Panc1 (cell line): ENCODE results near the gene TMEM92.

ENCODE experiments used
- POLR2AphosphoS5 ChIP-seq: IDR thresholded peaks from 2 replicates; pipeline ENCODE4 v1.6.1; 2012; ENCODE audit warnings: mild to moderate bottlenecking, low read depth, low read length, moderate library complexity
- SIN3A ChIP-seq: IDR thresholded peaks from 2 replicates; pipeline ENCODE4 v1.6.1; 2012; ENCODE audit warnings: low read depth, mild to moderate bottlenecking, low read length, moderate library complexity, borderline replicate concordance; ENCODE audit not compliant: insufficient read depth
- TCF7L2 ChIP-seq: IDR thresholded peaks from 2 replicates; pipeline ENCODE4 v1.6.1; 2011; ENCODE audit warnings: mild to moderate bottlenecking, low read depth, low read length, inconsistent platforms
- TF ChIP-seq, protein P1 (sequence below): fragments of 450-650 bp; IDR thresholded peaks from 2 replicates; pipeline ENCODE4 v1.5.1; 2017; ENCODE audit warnings: mild to moderate bottlenecking
- TF ChIP-seq, protein P2 (sequence below), 2 experiments: IDR thresholded peaks; 2 replicates each; pipeline ENCODE4 v1.6.1; 2011 to 2012; ENCODE audit warnings: low read depth in 2 of 2, control low read depth in 1 of 2, low read length in 1 of 2, mild to moderate bottlenecking in 1 of 2, moderate library complexity in 1 of 2; ENCODE audit not compliant: insufficient read depth in 1 of 2

DNA sequence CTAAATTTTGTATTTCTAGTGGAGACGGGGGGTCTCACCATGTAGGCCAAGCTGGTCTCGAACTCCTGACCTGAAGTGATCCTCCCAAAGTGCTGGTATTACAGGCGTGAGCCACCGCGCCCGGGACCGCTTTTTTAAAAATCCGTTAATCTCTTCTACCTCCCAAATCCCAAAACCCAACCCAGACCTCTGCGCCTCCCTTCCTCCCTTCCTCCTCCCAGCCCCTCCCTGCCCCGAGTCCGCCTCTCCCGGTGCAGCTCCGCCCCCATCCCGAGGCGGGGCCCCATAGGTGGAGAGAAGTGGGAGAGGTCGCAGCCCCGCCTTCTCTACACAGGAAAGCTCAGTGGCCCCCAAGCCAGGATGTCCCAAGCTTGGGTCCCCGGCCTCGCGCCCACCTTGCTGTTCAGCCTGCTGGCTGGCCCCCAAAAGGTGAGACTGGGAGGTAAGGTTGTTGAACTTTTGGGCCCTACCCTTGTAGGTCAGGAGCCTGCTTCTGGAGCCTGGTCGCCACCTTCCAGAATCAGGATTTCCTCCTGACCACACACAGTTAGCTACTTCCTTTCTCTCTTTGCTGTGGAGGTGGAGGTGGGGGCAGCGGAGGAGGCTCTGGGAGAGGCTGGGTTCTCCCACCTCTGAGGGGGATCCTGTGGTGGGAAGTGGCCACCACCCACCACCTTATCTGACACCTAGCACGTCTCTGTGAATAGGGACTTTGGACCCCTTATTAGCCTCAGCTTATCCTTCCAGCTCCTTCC lies at the start of gene TMEM92:
- TF ChIP-seq, protein P1, sequence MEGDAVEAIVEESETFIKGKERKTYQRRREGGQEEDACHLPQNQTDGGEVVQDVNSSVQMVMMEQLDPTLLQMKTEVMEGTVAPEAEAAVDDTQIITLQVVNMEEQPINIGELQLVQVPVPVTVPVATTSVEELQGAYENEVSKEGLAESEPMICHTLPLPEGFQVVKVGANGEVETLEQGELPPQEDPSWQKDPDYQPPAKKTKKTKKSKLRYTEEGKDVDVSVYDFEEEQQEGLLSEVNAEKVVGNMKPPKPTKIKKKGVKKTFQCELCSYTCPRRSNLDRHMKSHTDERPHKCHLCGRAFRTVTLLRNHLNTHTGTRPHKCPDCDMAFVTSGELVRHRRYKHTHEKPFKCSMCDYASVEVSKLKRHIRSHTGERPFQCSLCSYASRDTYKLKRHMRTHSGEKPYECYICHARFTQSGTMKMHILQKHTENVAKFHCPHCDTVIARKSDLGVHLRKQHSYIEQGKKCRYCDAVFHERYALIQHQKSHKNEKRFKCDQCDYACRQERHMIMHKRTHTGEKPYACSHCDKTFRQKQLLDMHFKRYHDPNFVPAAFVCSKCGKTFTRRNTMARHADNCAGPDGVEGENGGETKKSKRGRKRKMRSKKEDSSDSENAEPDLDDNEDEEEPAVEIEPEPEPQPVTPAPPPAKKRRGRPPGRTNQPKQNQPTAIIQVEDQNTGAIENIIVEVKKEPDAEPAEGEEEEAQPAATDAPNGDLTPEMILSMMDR, result no peak
- TF ChIP-seq, protein P2, sequence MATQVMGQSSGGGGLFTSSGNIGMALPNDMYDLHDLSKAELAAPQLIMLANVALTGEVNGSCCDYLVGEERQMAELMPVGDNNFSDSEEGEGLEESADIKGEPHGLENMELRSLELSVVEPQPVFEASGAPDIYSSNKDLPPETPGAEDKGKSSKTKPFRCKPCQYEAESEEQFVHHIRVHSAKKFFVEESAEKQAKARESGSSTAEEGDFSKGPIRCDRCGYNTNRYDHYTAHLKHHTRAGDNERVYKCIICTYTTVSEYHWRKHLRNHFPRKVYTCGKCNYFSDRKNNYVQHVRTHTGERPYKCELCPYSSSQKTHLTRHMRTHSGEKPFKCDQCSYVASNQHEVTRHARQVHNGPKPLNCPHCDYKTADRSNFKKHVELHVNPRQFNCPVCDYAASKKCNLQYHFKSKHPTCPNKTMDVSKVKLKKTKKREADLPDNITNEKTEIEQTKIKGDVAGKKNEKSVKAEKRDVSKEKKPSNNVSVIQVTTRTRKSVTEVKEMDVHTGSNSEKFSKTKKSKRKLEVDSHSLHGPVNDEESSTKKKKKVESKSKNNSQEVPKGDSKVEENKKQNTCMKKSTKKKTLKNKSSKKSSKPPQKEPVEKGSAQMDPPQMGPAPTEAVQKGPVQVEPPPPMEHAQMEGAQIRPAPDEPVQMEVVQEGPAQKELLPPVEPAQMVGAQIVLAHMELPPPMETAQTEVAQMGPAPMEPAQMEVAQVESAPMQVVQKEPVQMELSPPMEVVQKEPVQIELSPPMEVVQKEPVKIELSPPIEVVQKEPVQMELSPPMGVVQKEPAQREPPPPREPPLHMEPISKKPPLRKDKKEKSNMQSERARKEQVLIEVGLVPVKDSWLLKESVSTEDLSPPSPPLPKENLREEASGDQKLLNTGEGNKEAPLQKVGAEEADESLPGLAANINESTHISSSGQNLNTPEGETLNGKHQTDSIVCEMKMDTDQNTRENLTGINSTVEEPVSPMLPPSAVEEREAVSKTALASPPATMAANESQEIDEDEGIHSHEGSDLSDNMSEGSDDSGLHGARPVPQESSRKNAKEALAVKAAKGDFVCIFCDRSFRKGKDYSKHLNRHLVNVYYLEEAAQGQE (IDR thresholded peaks at IDR 0.05; ENCODE audit: insufficient read depth in 1 of 2, low read depth in 2 of 2, low read length in 1 of 2), result no peak
- TF ChIP-seq POLR2AphosphoS5 (no peak), TCF7L2 (no peak), SIN3A (no peak)
